ACHN (cell line): Measurements from ENCODE around the gene FERMT2.

Experiments
- DNase-seq: peaks from one replicate; pipeline ENCODE4 v3.0.0-alpha.2; 2015
- in situ Hi-C: cut with HindIII; loops from 2 replicates; pipeline ENCODE4 v1.10.0; 2017; ENCODE audit warnings: low sequenced_read_pairs, low pct_ligation_motif_present, low pct_unique_long_range_greater_than_20kb

Gene FERMT2

DNA sequence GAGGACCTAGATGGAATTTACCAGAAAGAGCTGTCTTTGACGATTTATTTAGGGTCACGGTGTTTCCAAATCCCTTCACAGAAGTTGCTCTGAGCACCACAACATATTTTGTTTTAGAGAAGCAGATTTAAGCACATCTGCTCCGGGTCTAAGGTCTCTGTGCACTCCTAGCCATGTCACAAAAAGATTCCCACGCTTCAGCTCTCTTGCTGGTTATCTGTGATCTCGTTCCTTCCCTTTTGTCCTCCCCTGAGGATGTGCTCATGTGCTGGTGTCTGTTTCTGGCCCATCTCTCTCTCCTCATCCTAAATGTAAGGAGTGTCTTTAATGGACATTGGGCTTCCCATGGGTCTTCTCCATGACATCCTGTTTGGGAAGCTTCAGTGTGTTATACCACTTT is 105.8 kb downstream of the FERMT2 start:
- in situ Hi-C loops = no loop called here
- no peak for DNase-seq

DNA sequence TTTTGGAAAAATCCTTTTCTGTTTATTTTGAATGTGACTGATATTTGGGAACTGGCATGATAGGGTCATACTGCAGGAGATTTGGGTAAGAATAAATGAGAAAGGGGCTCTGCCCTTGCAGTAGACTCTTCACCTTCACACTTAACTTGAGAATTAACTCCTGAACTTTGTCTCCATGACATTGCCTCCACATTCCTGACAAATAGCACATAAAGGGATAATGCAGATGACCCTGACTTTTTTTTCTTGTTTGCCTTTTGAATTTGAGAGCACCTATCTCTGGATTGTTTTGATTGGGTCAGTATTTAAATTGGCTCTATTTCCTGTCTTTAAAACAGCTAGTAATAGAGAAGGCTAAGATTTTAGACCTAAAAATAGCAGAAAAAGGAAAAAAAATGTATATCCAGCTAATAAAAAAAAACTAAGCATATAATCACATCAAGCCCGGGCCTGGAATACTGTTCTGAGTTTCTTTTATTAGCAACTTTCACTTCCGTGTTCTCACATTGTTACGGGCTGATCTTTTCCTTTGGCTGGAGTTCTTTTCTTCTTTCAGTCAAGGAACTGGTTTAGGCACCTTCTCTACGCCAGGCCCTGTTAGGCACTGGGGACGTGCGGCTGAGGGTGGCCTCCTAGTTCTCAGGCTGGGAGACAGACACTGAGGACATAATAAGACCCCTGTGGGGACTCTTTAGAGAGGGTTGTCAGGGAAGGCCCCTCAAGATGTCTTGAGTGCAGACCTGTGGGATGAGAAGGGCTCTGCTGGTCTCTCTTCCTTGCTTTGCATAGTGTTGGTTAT is 106.4 kb downstream of the FERMT2 start:
- in situ Hi-C loops = no loop called here
- no peak for DNase-seq

DNA sequence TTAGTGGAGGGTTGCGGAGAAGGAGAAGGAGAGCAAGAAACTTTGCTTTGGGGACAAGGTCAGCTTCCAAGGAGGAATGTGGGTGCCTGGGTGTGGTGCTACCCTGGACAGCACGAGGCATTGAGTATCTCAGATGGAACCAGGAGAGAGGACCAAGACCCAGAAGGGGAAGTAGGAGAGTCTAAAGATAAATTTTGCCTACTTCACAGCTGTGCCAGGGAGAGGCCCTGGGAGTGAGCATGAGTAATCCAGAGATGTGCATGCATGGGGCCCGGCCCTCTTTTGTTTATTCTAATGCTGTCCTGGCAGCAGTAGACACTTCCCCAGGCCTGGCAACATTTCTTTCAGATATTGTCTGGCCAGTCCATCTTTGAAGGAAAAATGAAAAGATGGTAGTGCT is 110.0 kb downstream of the FERMT2 start:
- DNase-seq = no peak
- in situ Hi-C loops = no loop called here

DNA sequence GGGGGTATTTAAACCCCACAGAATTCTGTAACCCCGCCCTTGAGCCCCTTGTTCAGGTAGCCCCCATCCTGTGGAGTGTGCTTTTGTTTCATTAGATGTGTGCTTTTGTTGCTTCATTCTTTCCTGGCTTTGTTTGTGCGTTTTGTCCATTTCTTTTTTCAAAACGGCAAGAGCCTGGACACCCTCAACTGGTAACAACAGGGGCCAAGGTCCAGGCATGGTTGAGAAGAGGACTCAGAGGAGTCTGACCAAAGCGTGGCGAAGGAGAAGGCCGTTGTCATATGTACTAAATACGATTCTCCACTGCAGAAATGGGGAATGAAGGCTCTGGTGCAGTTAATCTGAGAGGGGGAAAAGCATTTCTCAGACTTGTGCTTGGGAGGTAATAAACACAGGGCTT is 113.4 kb downstream of the FERMT2 start:
- in situ Hi-C loops = no loop called here
- no peak for DNase-seq

DNA sequence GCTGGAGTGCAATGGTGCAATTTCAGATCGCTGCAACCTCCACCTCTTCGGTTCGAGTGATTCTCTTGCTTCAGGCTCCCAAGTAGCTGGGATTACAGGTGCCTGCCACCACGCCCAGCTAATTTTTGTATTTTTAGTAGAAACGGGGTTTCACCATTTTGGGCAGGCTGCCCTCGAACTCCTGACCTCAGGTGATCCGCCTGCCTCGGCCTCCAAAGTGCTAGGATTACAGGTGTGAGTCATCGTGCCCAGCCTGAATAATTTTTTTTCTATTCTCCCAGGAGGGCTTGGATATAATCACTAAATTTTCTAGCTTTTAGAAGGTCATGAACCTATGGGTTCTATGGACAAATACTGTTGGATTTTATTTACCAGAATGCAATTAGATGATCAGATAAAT is 114.8 kb downstream of the FERMT2 start:
- no peak for DNase-seq
- in situ Hi-C loops = no loop called here

DNA sequence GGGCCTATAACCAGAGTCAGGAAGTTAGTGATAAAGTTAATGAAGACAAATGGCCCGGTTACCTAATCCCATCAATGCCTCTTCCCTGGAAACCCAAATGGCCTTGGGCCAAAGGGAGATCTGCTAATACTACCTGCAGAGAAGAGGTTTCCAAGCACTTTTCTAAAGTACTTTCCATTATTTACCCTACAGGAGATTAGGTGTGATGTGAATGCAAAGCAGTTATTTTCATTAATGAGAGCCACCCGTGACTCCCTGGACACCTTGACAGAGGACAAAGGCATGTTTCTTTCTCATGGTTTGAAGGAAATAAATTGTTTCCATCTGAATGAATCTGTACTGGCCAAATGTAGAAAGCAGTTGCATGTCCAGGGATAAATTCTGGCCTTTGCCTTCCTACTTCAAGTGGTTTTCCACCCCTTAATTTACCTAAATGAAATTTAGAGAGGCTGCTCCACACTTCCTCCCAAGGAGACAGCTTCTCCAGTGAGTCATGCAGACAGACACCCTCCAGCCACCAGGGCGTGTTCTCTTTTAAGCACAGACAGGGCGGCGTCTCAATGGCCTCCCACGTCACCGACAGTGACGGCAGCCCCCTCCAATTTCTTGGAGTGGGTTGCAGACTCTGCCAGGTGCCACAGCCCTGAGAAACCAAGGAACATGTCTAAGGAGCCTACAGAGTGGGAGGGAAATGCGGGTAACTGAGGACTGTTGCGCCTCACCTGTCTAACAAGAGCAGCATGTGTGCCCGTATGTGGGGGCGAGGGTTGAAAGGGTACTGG is 115.5 kb downstream of the FERMT2 start:
- in situ Hi-C loops = no loop called here
- DNase-seq = peak; percentile 43

DNA sequence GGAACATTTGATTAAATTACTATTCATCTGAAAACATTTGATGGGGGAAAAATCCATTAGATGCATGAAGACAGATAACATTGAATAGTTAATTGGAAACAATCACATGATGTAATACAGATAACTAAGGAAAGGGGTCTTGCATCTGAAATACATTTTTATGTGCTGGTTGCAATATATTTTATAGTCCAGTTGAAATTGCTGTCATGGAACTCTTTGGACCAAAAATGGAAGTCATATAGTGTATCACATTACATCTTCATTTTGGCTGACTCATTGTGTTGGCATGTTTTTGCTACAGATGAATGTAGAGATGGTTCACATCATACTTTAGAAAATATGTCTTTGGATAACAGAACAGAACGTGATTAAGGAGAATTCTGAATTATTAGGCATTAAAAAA is 116.4 kb downstream of the FERMT2 start:
- DNase-seq = peak; percentile 38
- in situ Hi-C loops = no loop called here

DNA sequence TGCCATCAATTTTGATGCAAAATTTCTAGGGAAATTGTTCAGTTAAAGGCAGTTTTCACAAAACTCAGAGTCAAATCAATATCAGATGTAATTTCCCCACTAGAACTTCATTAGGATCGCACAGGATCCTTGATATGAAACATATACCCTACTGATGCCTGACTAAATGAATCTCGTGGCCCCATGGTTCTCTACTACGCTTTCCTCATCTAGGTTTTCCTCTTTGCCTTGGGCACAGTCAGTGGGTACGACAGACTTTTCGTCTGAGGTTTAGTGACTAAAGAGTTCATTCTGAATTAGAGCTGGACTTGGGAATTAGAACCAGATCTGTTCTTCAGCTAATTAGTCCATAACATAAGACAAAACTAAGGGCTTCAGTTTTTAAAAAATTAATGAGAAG is 117.0 kb downstream of the FERMT2 start:
- DNase-seq = no peak
- in situ Hi-C loops = no loop called here

DNA sequence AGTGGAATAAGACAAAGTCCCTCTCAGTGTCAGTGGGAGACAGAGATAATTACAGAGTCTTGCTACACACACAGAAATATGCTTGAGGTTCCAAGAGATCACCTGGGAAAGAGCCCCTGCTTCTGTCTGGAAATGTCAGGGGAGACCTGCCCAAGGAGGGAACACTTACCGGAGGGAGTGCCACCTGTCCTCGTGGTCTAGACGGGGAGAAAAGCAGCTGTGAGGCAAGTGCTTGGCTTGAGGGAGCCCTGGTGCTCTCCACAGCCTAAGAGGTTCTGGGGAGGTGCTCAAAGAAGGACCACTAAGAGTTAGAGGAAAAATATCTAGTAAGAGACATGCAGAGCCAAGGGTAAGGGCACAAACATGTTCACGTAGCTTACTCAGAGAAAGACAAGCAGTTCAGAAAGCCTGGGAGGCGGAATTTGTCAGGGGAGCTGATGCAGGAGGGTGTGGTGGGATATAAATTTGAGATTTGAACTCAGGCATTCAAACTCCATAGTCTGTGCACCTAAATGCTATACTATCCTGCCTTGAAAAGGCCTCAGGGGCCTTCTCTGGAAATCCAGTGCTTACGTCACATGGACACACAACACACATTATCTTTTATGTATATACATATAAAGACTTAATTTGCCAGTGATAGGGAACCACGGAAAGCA is 121.2 kb downstream of the FERMT2 start:
- DNase-seq = no peak
- in situ Hi-C loops = no loop called here

DNA sequence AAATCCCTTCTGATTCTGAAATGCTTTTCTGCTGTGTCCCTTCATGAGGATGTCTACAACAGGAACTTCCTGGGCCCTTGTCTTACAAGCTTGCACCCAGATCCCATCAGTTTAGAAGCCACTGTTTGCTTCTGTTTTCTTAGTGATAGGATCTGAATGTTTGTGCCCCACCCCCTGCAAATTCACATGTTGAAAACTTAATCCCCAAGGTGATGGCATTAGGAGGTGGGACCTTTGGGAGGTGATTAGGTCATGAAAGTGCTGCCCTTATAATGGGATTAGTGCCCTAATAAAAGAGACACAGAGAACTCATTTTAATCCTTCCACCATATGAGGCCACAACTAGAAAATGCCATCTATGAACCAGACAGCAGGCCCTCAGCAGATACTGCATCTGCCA is 123.4 kb downstream of the FERMT2 start:
- in situ Hi-C loops = no loop called here
- DNase-seq = no peak

DNA sequence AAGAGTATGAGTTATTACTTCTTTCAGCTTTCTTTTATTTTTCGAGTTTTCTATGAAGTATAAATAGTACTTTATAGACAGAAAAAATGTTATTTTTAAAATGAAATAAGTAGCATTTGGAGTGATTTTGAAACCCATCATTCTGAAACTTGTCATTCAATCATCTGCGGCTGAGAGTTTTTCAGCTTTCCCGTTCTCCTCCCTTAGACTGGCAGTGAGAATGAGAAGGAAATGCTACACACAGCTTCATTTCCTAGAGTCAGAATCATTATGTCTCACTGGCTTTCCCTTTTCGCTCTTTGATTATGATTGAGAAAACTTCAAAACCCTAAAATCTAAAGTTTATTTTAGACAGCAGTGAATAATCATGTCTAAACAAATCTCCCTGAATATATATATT is 125.8 kb downstream of the FERMT2 start:
- in situ Hi-C loops = no loop called here
- DNase-seq = no peak

DNA sequence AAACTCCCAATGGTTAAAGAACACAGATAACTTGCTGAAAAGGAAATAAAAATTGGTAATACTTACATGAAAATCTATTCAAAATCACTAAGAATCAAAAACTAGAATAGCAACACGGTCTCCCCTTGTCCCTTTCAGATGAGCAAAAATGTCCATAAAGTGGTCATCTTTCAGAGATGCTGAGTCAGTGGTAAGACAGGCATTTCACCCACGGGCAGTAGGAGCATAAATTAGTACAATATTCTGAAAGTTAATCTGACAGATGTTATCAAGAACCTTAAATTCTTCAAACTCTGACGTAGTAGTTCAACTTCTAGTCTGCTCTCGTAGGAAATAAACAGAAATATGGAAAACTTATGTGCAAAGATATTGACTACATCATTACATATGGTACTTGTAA is 126.4 kb downstream of the FERMT2 start:
- in situ Hi-C loops = no loop called here
- DNase-seq = no peak

DNA sequence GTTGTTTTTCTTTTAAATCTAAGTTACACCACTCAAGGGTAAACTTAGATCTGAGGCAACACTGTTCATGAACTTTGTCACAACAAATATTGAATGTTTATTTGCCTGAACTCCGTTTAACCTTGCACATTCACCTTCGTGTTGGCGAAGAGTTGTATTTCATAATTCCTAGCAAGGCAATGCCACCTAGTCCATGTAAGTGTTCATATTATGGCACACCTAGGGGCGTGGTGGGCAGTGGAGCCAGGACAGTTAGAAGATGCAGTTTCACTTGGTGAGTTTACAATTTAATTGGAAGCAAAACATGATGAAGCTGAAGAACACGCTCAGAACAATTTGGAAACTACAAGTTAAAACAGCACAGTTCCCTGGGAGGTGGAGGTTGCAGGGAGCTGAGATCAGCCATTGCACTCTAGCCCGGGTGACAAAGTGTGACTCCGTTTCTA is 129.0 kb downstream of the FERMT2 start:
- no peak for DNase-seq
- in situ Hi-C loops = no loop called here

DNA sequence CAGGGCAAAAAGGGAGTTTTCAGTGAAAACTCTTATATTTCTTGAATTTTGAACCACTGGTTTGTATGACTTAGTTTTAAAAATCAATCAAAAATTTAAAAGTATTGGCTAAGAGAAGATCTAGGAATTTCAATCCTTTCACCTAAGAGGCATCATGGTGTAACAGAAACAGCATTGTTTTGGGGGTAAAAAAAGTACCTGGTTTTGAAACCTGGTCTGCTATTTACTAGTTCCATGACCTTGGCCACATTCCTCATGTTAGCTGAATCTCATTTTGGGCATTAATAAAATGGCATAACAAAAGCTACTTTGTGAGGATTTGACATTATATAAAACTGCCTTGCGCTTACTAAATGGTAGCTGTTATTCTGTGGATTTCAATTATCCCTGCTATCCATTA is 142.7 kb downstream of the FERMT2 start:
- DNase-seq = no peak
- in situ Hi-C loops = no loop called here
